ENCODE measurements around the gene ABLIM3. TPM values are rescaled to one million over a fixed set of nuclear protein-coding genes. Genes with fewer than 3 reads are reported as not detected.

ABLIM3 gene
- total RNA-seq, result 63.9 and 64.7 TPM in 2 replicates

GRCh38 chr5:149141224-149141956 is at the start of gene ABLIM3:
Gene ABLIM3 (plus strand): TSS chr5:149141493. CDS start chr5:149142096, 603 bp downstream.

GRCh38 chr5:149271716-149272563 is 130.6 kb downstream of the ABLIM3 start, which contains the start of gene AFAP1L1:
Gene AFAP1L1 (plus strand): TSS chr5:149271859. CDS start chr5:149271969, 110 bp downstream.

Other genes with a start within 250 kb of the ABLIM3 start
- 1.0 and 1.3 TPM in 2 replicates for gene SH3TC2, start 78.4 kb upstream of the ABLIM3 start, total RNA-seq
- gene AFAP1L1, start 130.4 kb downstream of the ABLIM3 start, total RNA-seq, result 11.8 and 12.2 TPM in 2 replicates
- gene GRPEL2, start 204.0 kb downstream of the ABLIM3 start, total RNA-seq, result 10.9 and 12.6 TPM in 2 replicates
- 11.7 and 13.1 TPM in 2 replicates for gene PCYOX1L, start 216.6 kb downstream of the ABLIM3 start, total RNA-seq
- gene IL17B, start 237.8 kb downstream of the ABLIM3 start, total RNA-seq, result not detected in 2 replicates